KMS-11 (cell line): ENCODE measurements around the gene CLEC18A.

Experiments used
- H2AFZ ChIP-seq: fragments of 200-600 bp; sonication (generic); 2 replicates; pipeline ENCODE4 v1.6.1; 2016; ENCODE audit warnings: antibody characterized with exemption, mixed run types, low read depth
- H3K27ac ChIP-seq: fragments of 200-600 bp; sonication (generic); 2 replicates; pipeline ENCODE4 v1.6.1; 2016; ENCODE audit warnings: mild to moderate bottlenecking, mixed run types
- H3K27me3 ChIP-seq: fragments of 200-600 bp; sonication (generic); 2 replicates; pipeline ENCODE4 v1.6.1; 2017; ENCODE audit warnings: mild to moderate bottlenecking, low read depth, mixed run types, moderate library complexity; ENCODE audit not compliant: insufficient read depth
- H3K36me3 ChIP-seq: fragments of 200-600 bp; sonication (generic); 2 replicates; pipeline ENCODE4 v1.6.1; 2017; ENCODE audit warnings: mild to moderate bottlenecking, mixed run types; ENCODE audit not compliant: insufficient read depth
- H3K4me1 ChIP-seq: fragments of 200-600 bp; sonication (generic); 2 replicates; pipeline ENCODE4 v1.6.1; 2016; ENCODE audit warnings: mild to moderate bottlenecking, low read depth, mixed run types; ENCODE audit not compliant: poor library complexity, severe bottlenecking
- H3K4me2 ChIP-seq: fragments of 200-600 bp; sonication (generic); 2 replicates; pipeline ENCODE4 v1.7.0; 2016; ENCODE audit warnings: mild to moderate bottlenecking, mixed run types
- H3K4me3 ChIP-seq: fragments of 200-600 bp; sonication (generic); IDR thresholded peaks from 2 replicates; pipeline ENCODE4 v1.6.1; 2017; ENCODE audit warnings: low read depth, low read length, mixed read lengths; ENCODE audit not compliant: insufficient read depth
- H3K79me2 ChIP-seq: fragments of 200-600 bp; sonication (generic); 2 replicates; pipeline ENCODE4 v1.6.1; 2016; ENCODE audit warnings: low read depth, mixed run types; ENCODE audit not compliant: insufficient read depth
- H3K9ac ChIP-seq: fragments of 200-600 bp; sonication (generic); 2 replicates; pipeline ENCODE4 v1.6.1; 2016; ENCODE audit warnings: mild to moderate bottlenecking, mixed run types
- H4K20me1 ChIP-seq: fragments of 200-600 bp; sonication (generic); 2 replicates; pipeline ENCODE4 v1.6.1; 2016; ENCODE audit warnings: mild to moderate bottlenecking, mixed run types; ENCODE audit not compliant: insufficient read depth
- CTCF ChIP-seq: fragments of 200-600 bp; sonication (generic); conservative IDR thresholded peaks from 2 replicates; pipeline ENCODE4 v1.6.1; 2017; ENCODE audit warnings: low read depth, mild to moderate bottlenecking, antibody characterized with exemption, low read length, moderate library complexity, mixed read lengths

CLEC18A gene

GRCh38 chr16:69921127-69921526, 30.0 kb upstream of the CLEC18A start:
- Histone ChIP-seq H2AFZ (no peak overlapping the region), H3K27me3 (no peaks in the 10 kb centered on the region), H3K4me2 (no peak overlapping the region), H3K4me3 (no peak overlapping the region), H3K9ac (no peak overlapping the region), H3K27ac (no peak overlapping the region), H3K36me3 (no peaks in the 10 kb centered on the region), H3K4me1 (no peaks in the 10 kb centered on the region), H3K79me2 (no peaks in the 10 kb centered on the region), H4K20me1 (no peaks in the 10 kb centered on the region)
- TF ChIP-seq CTCF, result no peak

GRCh38 chr16:69922200-69922599, 28.9 kb upstream of the CLEC18A start:
- H3K27me3 ChIP-seq, result no peaks in the 10 kb centered on the region
- H3K9ac ChIP-seq, result no peak overlapping the region
- no peak overlapping the region for H3K4me3 ChIP-seq
- H3K4me2 ChIP-seq, result no peak overlapping the region
- H3K27ac ChIP-seq, result no peak overlapping the region
- no peaks in the 10 kb centered on the region for H4K20me1 ChIP-seq
- TF ChIP-seq CTCF, result no peak
- H3K4me1 ChIP-seq, result no peaks in the 10 kb centered on the region
- H2AFZ ChIP-seq, result no peak overlapping the region
- H3K36me3 ChIP-seq, result no peaks in the 10 kb centered on the region
- H3K79me2 ChIP-seq, result no peaks in the 10 kb centered on the region

GRCh38 chr16:69924041-69924775, 26.9 kb upstream of the CLEC18A start:
- no peak overlapping the region for H2AFZ ChIP-seq
- no peak overlapping the region for H3K9ac ChIP-seq
- no peak for TF ChIP-seq CTCF
- H3K79me2 ChIP-seq, result no peaks in the 10 kb centered on the region
- H3K36me3 ChIP-seq, result no peaks in the 10 kb centered on the region
- H3K4me1 ChIP-seq, result no peaks in the 10 kb centered on the region
- H3K27ac ChIP-seq, result no peak overlapping the region
- no peak overlapping the region for H3K4me3 ChIP-seq
- H4K20me1 ChIP-seq, result no peaks in the 10 kb centered on the region
- H3K27me3 ChIP-seq, result no peaks in the 10 kb centered on the region
- H3K4me2 ChIP-seq, result no peak overlapping the region

GRCh38 chr16:69924777-69925191, 26.4 kb upstream of the CLEC18A start:
- Histone ChIP-seq H3K79me2 (no peaks in the 10 kb centered on the region), H3K4me2 (no peak overlapping the region), H2AFZ (no peak overlapping the region), H3K27ac (no peak overlapping the region), H3K36me3 (no peaks in the 10 kb centered on the region), H4K20me1 (no peaks in the 10 kb centered on the region), H3K4me1 (no peaks in the 10 kb centered on the region), H3K27me3 (no peaks in the 10 kb centered on the region), H3K9ac (no peak overlapping the region), H3K4me3 (no peak overlapping the region)
- TF ChIP-seq CTCF, result no peak
